ENCODE data around the gene SCUBE1.

SCUBE1 gene

DNA sequence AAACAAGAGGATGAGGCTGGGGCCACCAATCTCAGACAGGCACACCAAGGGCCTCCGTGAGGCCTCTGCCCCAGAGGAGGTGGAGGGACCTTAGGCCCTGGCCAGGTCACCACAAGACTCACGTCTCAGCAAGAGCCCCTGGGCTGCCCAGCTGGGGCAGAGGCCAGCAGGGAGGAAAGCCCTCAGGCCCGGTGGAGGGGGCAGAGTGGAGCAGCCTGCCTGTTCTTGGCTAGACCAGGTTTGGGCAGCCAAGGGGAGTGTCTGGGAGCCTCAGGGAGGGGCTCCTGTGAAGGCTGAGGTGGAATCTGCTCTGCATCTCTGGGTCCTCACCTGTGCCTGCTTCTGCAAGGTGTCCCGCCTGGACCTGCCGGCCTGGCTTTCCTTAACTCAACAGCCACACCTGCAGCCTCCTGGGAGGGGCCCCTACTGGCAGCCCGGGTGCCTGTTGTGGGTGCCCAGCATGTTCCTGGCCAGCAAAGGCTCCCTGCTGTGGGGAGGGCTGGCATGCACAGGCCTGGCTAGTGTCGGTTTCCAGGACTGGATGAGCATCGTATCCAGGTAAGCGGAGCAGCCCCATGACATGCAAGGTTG is 168.1 kb downstream of the SCUBE1 start:
- no peak for TF ChIP-seq PPARA (CRISPR knock-in tag; IDR thresholded peaks at IDR 0.05; ENCODE audit: borderline replicate concordance)
- TF ChIP-seq TCF4 (CRISPR knock-in tag; IDR thresholded peaks at IDR 0.05; ENCODE audit: borderline replicate concordance): no peak
- TF ChIP-seq BACH2 (CRISPR knock-in tag; IDR thresholded peaks at IDR 0.05; ENCODE audit: borderline replicate concordance): no peak
- TF ChIP-seq CSRNP3 (CRISPR knock-in tag; IDR thresholded peaks at IDR 0.05): no peak
- TF ChIP-seq ZFP30 (CRISPR knock-in tag; IDR thresholded peaks at IDR 0.05): no peak
- TF ChIP-seq ZNF70 (CRISPR knock-in tag; IDR thresholded peaks at IDR 0.05): no peak
- no peak for TF ChIP-seq TOX (CRISPR knock-in tag; IDR thresholded peaks at IDR 0.05; ENCODE audit: borderline replicate concordance)
- TF ChIP-seq PATZ1 (CRISPR knock-in tag; IDR thresholded peaks at IDR 0.05; ENCODE audit: borderline replicate concordance): no peak
- no peak for TF ChIP-seq CSDC2 (CRISPR knock-in tag; IDR thresholded peaks at IDR 0.05)
- TF ChIP-seq RARB (CRISPR knock-in tag; IDR thresholded peaks at IDR 0.05): no peak
- TF ChIP-seq ZNF8 (CRISPR knock-in tag; IDR thresholded peaks at IDR 0.05): no peak
- no peak for TF ChIP-seq GLIS3 (CRISPR knock-in tag; IDR thresholded peaks at IDR 0.05)
- TF ChIP-seq, protein P1, sequence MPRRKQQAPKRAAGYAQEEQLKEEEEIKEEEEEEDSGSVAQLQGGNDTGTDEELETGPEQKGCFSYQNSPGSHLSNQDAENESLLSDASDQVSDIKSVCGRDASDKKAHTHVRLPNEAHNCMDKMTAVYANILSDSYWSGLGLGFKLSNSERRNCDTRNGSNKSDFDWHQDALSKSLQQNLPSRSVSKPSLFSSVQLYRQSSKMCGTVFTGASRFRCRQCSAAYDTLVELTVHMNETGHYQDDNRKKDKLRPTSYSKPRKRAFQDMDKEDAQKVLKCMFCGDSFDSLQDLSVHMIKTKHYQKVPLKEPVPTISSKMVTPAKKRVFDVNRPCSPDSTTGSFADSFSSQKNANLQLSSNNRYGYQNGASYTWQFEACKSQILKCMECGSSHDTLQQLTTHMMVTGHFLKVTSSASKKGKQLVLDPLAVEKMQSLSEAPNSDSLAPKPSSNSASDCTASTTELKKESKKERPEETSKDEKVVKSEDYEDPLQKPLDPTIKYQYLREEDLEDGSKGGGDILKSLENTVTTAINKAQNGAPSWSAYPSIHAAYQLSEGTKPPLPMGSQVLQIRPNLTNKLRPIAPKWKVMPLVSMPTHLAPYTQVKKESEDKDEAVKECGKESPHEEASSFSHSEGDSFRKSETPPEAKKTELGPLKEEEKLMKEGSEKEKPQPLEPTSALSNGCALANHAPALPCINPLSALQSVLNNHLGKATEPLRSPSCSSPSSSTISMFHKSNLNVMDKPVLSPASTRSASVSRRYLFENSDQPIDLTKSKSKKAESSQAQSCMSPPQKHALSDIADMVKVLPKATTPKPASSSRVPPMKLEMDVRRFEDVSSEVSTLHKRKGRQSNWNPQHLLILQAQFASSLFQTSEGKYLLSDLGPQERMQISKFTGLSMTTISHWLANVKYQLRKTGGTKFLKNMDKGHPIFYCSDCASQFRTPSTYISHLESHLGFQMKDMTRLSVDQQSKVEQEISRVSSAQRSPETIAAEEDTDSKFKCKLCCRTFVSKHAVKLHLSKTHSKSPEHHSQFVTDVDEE (CRISPR knock-in tag; IDR thresholded peaks at IDR 0.05): no peak
- no peak for TF ChIP-seq ZFP3 (CRISPR knock-in tag; IDR thresholded peaks at IDR 0.05)
- no peak for TF ChIP-seq ZNF565 (CRISPR knock-in tag; conservative IDR thresholded peaks at IDR 0.05; ENCODE audit: low read depth)
- no peak for TF ChIP-seq OSR1 (CRISPR knock-in tag; IDR thresholded peaks at IDR 0.05)
- TF ChIP-seq, protein P2, sequence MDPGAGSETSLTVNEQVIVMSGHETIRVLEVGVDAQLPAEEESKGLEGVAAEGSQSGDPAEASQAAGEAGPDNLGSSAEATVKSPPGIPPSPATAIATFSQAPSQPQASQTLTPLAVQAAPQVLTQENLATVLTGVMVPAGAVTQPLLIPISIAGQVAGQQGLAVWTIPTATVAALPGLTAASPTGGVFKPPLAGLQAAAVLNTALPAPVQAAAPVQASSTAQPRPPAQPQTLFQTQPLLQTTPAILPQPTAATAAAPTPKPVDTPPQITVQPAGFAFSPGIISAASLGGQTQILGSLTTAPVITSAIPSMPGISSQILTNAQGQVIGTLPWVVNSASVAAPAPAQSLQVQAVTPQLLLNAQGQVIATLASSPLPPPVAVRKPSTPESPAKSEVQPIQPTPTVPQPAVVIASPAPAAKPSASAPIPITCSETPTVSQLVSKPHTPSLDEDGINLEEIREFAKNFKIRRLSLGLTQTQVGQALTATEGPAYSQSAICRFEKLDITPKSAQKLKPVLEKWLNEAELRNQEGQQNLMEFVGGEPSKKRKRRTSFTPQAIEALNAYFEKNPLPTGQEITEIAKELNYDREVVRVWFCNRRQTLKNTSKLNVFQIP (CRISPR knock-in tag; IDR thresholded peaks at IDR 0.05; ENCODE audit: borderline replicate concordance, low read depth): no peak
- TF ChIP-seq ZC3H10 (CRISPR knock-in tag; IDR thresholded peaks at IDR 0.05): no peak
- ATAC-seq: no peak

GRCh38 chr22:43173976-43174720 is 169.0 kb downstream of the SCUBE1 start:
- no peak for ATAC-seq
- no peak for TF ChIP-seq ISL1 (CRISPR knock-in tag; IDR thresholded peaks at IDR 0.05)
- no peak for TF ChIP-seq ZFP30 (CRISPR knock-in tag; IDR thresholded peaks at IDR 0.05)
- TF ChIP-seq ARNTL (CRISPR knock-in tag; IDR thresholded peaks at IDR 0.05; ENCODE audit: borderline replicate concordance, low read depth): no peak
- TF ChIP-seq BACH2 (CRISPR knock-in tag; IDR thresholded peaks at IDR 0.05; ENCODE audit: borderline replicate concordance): no peak
- TF ChIP-seq CREB5 (CRISPR knock-in tag; IDR thresholded peaks at IDR 0.05; ENCODE audit: low read depth): no peak
- TF ChIP-seq ZNF565 (CRISPR knock-in tag; conservative IDR thresholded peaks at IDR 0.05; ENCODE audit: low read depth): no peak
- no peak for TF ChIP-seq SNAI2 (CRISPR knock-in tag; IDR thresholded peaks at IDR 0.05)
- no peak for TF ChIP-seq GLIS3 (CRISPR knock-in tag; IDR thresholded peaks at IDR 0.05)
- TF ChIP-seq RARB (CRISPR knock-in tag; IDR thresholded peaks at IDR 0.05): no peak
- TF ChIP-seq, protein P1 (CRISPR knock-in tag; IDR thresholded peaks at IDR 0.05): no peak
- no peak for TF ChIP-seq TOX (CRISPR knock-in tag; IDR thresholded peaks at IDR 0.05; ENCODE audit: borderline replicate concordance)
- no peak for TF ChIP-seq PPARA (CRISPR knock-in tag; IDR thresholded peaks at IDR 0.05; ENCODE audit: borderline replicate concordance)
- TF ChIP-seq CSDC2 (CRISPR knock-in tag; IDR thresholded peaks at IDR 0.05): no peak
- no peak for TF ChIP-seq ESRRG (CRISPR knock-in tag; IDR thresholded peaks at IDR 0.05)
- no peak for TF ChIP-seq ZC3H10 (CRISPR knock-in tag; IDR thresholded peaks at IDR 0.05)
- no peak for TF ChIP-seq ZNF70 (CRISPR knock-in tag; IDR thresholded peaks at IDR 0.05)
- no peak for TF ChIP-seq OSR1 (CRISPR knock-in tag; IDR thresholded peaks at IDR 0.05)
- TF ChIP-seq ZNF8 (CRISPR knock-in tag; IDR thresholded peaks at IDR 0.05): no peak

Data from SK-N-SH treated with all-trans-retinoic acid at 6 μM for 48 hours (cell line).